ENCODE measurements around the gene GRAMD1A.
A peak's percentile ranks its signal among the peaks of the same experiment; 100 is the strongest.

The GRAMD1A gene

GRCh38 chr19:34961775-34962686 is 38.1 kb upstream of the GRAMD1A start (continued):
- TF ChIP-seq ZNF548 (tag by site-specific recombination; IDR thresholded peaks at IDR 0.05): no peak
- peak; percentile 91 for TF ChIP-seq ZIC2 (tag by site-specific recombination; IDR thresholded peaks at IDR 0.05)
- TF ChIP-seq ZNF692 (tag by site-specific recombination; IDR thresholded peaks at IDR 0.05): no peak
- TF ChIP-seq SP2 (tag by site-specific recombination; IDR thresholded peaks at IDR 0.05): peak; percentile 54
- TF ChIP-seq ZNF530 (tag by site-specific recombination; IDR thresholded peaks at IDR 0.05; ENCODE audit: low read depth): 0 out of 2 replicates have a peak, but pooled peaks have one; percentile 57
- no peak for TF ChIP-seq PRDM4 (tag by site-specific recombination; IDR thresholded peaks at IDR 0.05)
- TF ChIP-seq ZNF140 (tag by site-specific recombination; IDR thresholded peaks at IDR 0.05): no peak
- TF ChIP-seq TRIM28 (IDR thresholded peaks at IDR 0.05; ENCODE audit: borderline replicate concordance, low read length): peak; percentile 78; the same call in 1 of the 2 replicates
- no peak for TF ChIP-seq SALL2 (tag by site-specific recombination; IDR thresholded peaks at IDR 0.05; ENCODE audit: borderline replicate concordance)
- TF ChIP-seq ZFP37 (tag by site-specific recombination; IDR thresholded peaks at IDR 0.05): no peak
- peak; percentile 37; the same call in 1 of the 2 replicates for TF ChIP-seq ZFHX2 (tag by site-specific recombination; conservative IDR thresholded peaks at IDR 0.05)
- TF ChIP-seq REST (tag by site-specific recombination; IDR thresholded peaks at IDR 0.05): no peak
- TF ChIP-seq ZNF138 (tag by site-specific recombination; IDR thresholded peaks at IDR 0.05; ENCODE audit: borderline replicate concordance): no peak
- TF ChIP-seq PRDM10 (tag by site-specific recombination; IDR thresholded peaks at IDR 0.05): no peak
